Gastroesophageal sphincter (tissue), 4 donors: ENCODE data around the gene CCDC14. TPM values are rescaled to one million over a fixed set of nuclear protein-coding genes. Genes with fewer than 3 reads are reported as not detected.
A peak's percentile ranks its signal among the peaks of the same experiment; 100 is the strongest.
"Not testable (repeated sequence)": the region's sequence is repeated elsewhere in the genome, so short reads cannot be mapped to it uniquely, and the experiment has no call there.

ENCODE experiments used
- ATAC-seq: fragments of 150-250 bp; one replicate; pipeline ENCODE4 v1.9.1; 2016; ENCODE audit warnings: mild to moderate bottlenecking, moderate library complexity
- H3K27ac ChIP-seq, 4 donors: fragments of 200-600 bp; sonication (generic) in 3 of 4; 1 replicate in 3 of 4; 2 replicates in 1 of 4; pipeline ENCODE4 v1.5.1; 2016 to 2019
- H3K27me3 ChIP-seq: fragments of 200-600 bp; sonication (generic); one replicate; pipeline ENCODE4 v1.5.1; 2019
- H3K36me3 ChIP-seq, 2 donors: fragments of 200-600 bp; sonication (generic); one replicate each; pipeline ENCODE4 v1.5.1; 2019; ENCODE audit warnings: control low read depth in 1 of 2
- H3K4me1 ChIP-seq, 3 donors: fragments of 200-600 bp; sonication (generic); 1 replicate in 2 of 3; 2 replicates in 1 of 3; pipeline ENCODE4 v1.5.1; 2016 to 2019; ENCODE audit warnings: control low read depth in 2 of 3
- H3K4me3 ChIP-seq, 2 donors: fragments of 200-600 bp; sonication (generic); one replicate each; pipeline ENCODE4 v1.5.1; 2019; ENCODE audit warnings: mild to moderate bottlenecking in 1 of 2, moderate library complexity in 1 of 2
- H3K9me3 ChIP-seq, 3 donors: fragments of 200-600 bp; sonication (generic); one replicate each; pipeline ENCODE4 v1.5.1; 2017 to 2019; ENCODE audit warnings: control low read depth in 2 of 3
- CTCF ChIP-seq, 4 experiments: fragments of 200-600 bp in 2 of 4; fragments of 450-650 bp in 2 of 4; sonication (generic) in 1 of 4; IDR thresholded peaks; one replicate each; pipeline ENCODE4 v1.5.1; 2017 to 2019; ENCODE audit warnings: antibody characterized with exemption in 4 of 4, mild to moderate bottlenecking in 2 of 4, moderate library complexity in 2 of 4
- EP300 ChIP-seq: sonication (generic); formaldehyde crosslinking; IDR thresholded peaks from one replicate; pipeline ENCODE4 v1.6.1; 2017; ENCODE audit warnings: antibody characterized with exemption, mild to moderate bottlenecking
- POLR2A ChIP-seq, 2 donors: fragments of 450-650 bp; IDR thresholded peaks; one replicate each; pipeline ENCODE4 v1.6.1; 2017; ENCODE audit warnings: antibody characterized with exemption in 2 of 2, mild to moderate bottlenecking in 2 of 2, moderate library complexity in 1 of 2
- POLR2AphosphoS5 ChIP-seq: sonication (generic); formaldehyde crosslinking; IDR thresholded peaks from one replicate; pipeline ENCODE4 v1.6.1; 2017; ENCODE audit warnings: antibody characterized with exemption
- WGBS, 2 donors: methylation state at CpG; one replicate each; pipeline ENCODE4 v1.1.5; 2018; ENCODE audit warnings: low coverage in 1 of 2; 5-methylcytosine and 5-hydroxymethylcytosine counted together
- total RNA-seq, 4 donors: library from RNA; depleted of rRNA; stranded (reverse); fragments of >200 nt; gene quantifications; one replicate each; pipeline ENCODE4 v1.1.0, GENCODE V29; 2016

Gene CCDC14
- total RNA-seq, 4 donors from 2014 or later: 15.0 to 40.5 (median 21.1) TPM

- H3K27ac ChIP-seq: no peak overlapping the region
- TF ChIP-seq POLR2A (IDR thresholded peaks at IDR 0.05): no peak
- no peak for TF ChIP-seq CTCF (IDR thresholded peaks at IDR 0.05)
- TF ChIP-seq POLR2AphosphoS5: no peak
- no peak for TF ChIP-seq EP300
- no peaks in the 10 kb centered on the region for H3K27me3 ChIP-seq
- no peaks in the 10 kb centered on the region for H3K36me3 ChIP-seq
- ATAC-seq: no peak
- WGBS, 2 donors: 0% methylated on average over 1 of the region's 1 CpG
- H3K4me1 ChIP-seq: no peaks in the 10 kb centered on the region
- H3K4me3 ChIP-seq: no peak overlapping the region
- H3K9me3 ChIP-seq: peaks cover 0 to 7% (median 0%) of the 10 kb centered on the region in 3 donors
These were observed 68.8 kb downstream of the CCDC14 start for GRCh38 chr3:123892195-123892594.

GRCh38 chr3:123890991-123891390 is 70.0 kb downstream of the CCDC14 start:
- WGBS, 2 donors: 80% methylated on average over 1 of the region's 1 CpG; no CpG with 5 or more reads in 1 of the 2 donors
- not testable (repeated sequence) for H3K36me3 ChIP-seq, ATAC-seq, H3K4me3 ChIP-seq, H3K4me1 ChIP-seq, H3K27ac ChIP-seq, H3K27me3 ChIP-seq, H3K9me3 ChIP-seq

- WGBS, 2 donors: 85 to 100% methylated on average over 2 to 3 of the region's 3 CpGs
- not testable (repeated sequence) for H3K27ac ChIP-seq, ATAC-seq, H3K36me3 ChIP-seq, H3K9me3 ChIP-seq, H3K27me3 ChIP-seq, H3K4me3 ChIP-seq, H3K4me1 ChIP-seq
These were observed 70.9 kb downstream of the CCDC14 start for GRCh38 chr3:123890162-123890561.

- H3K9me3 ChIP-seq: no peaks in the 10 kb centered on the region
- no peaks in the 10 kb centered on the region for H3K36me3 ChIP-seq
- peaks cover 0 to 22% (median 0%) of the 10 kb centered on the region in 3 donors for H3K4me1 ChIP-seq
- no peak for TF ChIP-seq POLR2A (IDR thresholded peaks at IDR 0.05)
- TF ChIP-seq POLR2AphosphoS5: no peak
- TF ChIP-seq EP300: no peak
- TF ChIP-seq CTCF (IDR thresholded peaks at IDR 0.05): no peak
- no peak overlapping the region for H3K27ac ChIP-seq
- no peaks in the 10 kb centered on the region for H3K27me3 ChIP-seq
- no peak for ATAC-seq
- no peak overlapping the region for H3K4me3 ChIP-seq
These were observed 76.0 kb downstream of the CCDC14 start for GRCh38 chr3:123884993-123885392.

GRCh38 chr3:123884203-123884831 is 76.7 kb downstream of the CCDC14 start, which contains the start of gene MYLK:
MYLK (minus strand) TSS chr3:123884332; CDS start chr3:123793841, 90,491 bp downstream.
- H3K36me3 ChIP-seq: no peaks in the 10 kb centered on the region
- peaks cover 0 to 22% (median 0%) of the 10 kb centered on the region in 3 donors for H3K4me1 ChIP-seq
- WGBS, 2 donors: 0 to 20% methylated on average over 1 to 4 of the region's 70 CpGs
- peak; percentile 92 for ATAC-seq
- TF ChIP-seq POLR2A (IDR thresholded peaks at IDR 0.05) (no peak), EP300 (no peak), POLR2AphosphoS5 (no peak), CTCF (IDR thresholded peaks at IDR 0.05) (no peak)
- no peaks in the 10 kb centered on the region for H3K27me3 ChIP-seq
- peak within 1 kb of the TSS; percentile 63 to 70 for H3K4me3 ChIP-seq
- H3K27ac ChIP-seq: peak within 1 kb of the TSS in 3 of 4 donors; percentile 69 to 83 (median 76)
- no peaks in the 10 kb centered on the region for H3K9me3 ChIP-seq

- TF ChIP-seq POLR2AphosphoS5 (no peak), EP300 (no peak), CTCF (IDR thresholded peaks at IDR 0.05) (no peak), POLR2A (IDR thresholded peaks at IDR 0.05) (no peak)
- WGBS, 2 donors: 5% methylated on average over 9 of the region's 29 CpGs; no CpG with 5 or more reads in 1 of the 2 donors
- ATAC-seq: no peak
- Histone ChIP-seq H3K4me3 (peak overlapping the region; percentile 63 to 70), H3K36me3 (no peaks in the 10 kb centered on the region), H3K27me3 (no peaks in the 10 kb centered on the region), H3K27ac (peak overlapping the region in 3 of 4 donors; percentile 69 to 83 (median 76)), H3K9me3 (no peaks in the 10 kb centered on the region), H3K4me1 (peaks cover 0 to 22% (median 0%) of the 10 kb centered on the region in 3 donors)
These were observed 77.3 kb downstream of the CCDC14 start for GRCh38 chr3:123883701-123884202.
